ENCODE measurements around the gene LINS1. TPM values are rescaled to one million over a fixed set of nuclear protein-coding genes. Genes with fewer than 3 reads are reported as not detected.

Gene LINS1
- total and polyA plus RNA-seq, 2 of the 8 experiments (the other 6 are each of a cell fraction or from before 2014, with no cell fraction given): 4.2 to 8.1 TPM

DNA sequence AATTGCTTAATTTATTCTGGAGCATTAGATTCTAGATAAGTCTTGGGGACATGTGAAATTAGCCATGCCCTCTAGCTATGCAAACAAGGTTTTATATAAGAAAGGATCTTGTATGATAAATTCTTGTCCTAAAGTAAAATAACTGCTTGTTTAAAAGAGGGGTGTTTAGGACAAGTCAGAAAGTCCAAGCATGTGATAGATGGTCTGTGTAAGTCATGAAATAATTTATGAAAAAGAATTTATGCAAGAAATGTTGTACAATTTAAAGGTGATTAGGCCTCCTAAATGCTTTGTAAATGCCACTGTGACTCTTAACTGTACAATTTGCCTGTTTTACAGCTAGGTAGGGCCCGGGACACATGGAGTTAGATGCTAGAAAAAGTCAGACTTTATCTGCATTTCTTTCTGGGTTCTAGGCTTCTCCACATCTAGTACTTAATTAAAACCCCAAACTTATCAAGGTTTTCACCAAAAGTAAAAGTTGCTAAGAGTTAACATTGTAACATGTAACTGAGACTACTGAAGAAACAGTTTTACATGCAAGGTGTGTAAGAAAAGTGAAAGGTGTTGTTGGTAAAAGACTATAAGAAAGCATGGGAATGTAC is 13.2 kb downstream of the LINS1 start:
- no peaks in the 10 kb centered on the region for H3K79me2 ChIP-seq (ENCODE audit: control insufficient read depth in 1 of 2, insufficient read depth in 2 of 2, low read length in 2 of 2)
- H3K4me1 ChIP-seq (replicated peaks in 1 of 4; ENCODE audit: control insufficient read depth in 3 of 4, insufficient read depth in 4 of 4, low read length in 3 of 4): no peaks in the 10 kb centered on the region
- H3K23me2 ChIP-seq (ENCODE audit: low read depth, low read length): no peaks in the 10 kb centered on the region
- H3K27ac ChIP-seq (ENCODE audit: low read depth, low read length): no peak overlapping the region
- H2BK20ac ChIP-seq (ENCODE audit: low read length): no peak overlapping the region
- H4K8ac ChIP-seq (ENCODE audit: extremely low read depth, insufficient read depth, low read length): no peak overlapping the region
- no peak overlapping the region for H4K91ac ChIP-seq (replicated peaks; ENCODE audit: insufficient read length, low read length)
- no peak for TF ChIP-seq CREB1 (IDR thresholded peaks at IDR 0.05)
- TF ChIP-seq EP300 (IDR thresholded peaks at IDR 0.05; ENCODE audit: borderline replicate concordance in 1 of 2, low read depth in 2 of 2, low read length in 2 of 2): no peak
- no peak for TF ChIP-seq NRF1 (IDR thresholded peaks at IDR 0.05; ENCODE audit: low read depth, low read length)
- no peak for TF ChIP-seq ASH2L (IDR thresholded peaks at IDR 0.05; ENCODE audit: low read length)
- no peak for TF ChIP-seq RNF2 (IDR thresholded peaks at IDR 0.05; ENCODE audit: borderline replicate concordance, low read depth, low read length, missing control alignments, poor library complexity, severe bottlenecking)
- TF ChIP-seq EZH2 (IDR thresholded peaks at IDR 0.05; ENCODE audit: low read depth, low read length, severe bottlenecking): no peak
- no peak overlapping the region for H2AFZ ChIP-seq (ENCODE audit: low read length)
- no peak overlapping the region for H2BK12ac ChIP-seq (ENCODE audit: low read depth, low read length)
- no peak overlapping the region; a peak in 1 of 8 replicates for H3K4me3 ChIP-seq (ENCODE audit: extremely low read depth in 1 of 4, insufficient read depth in 2 of 4, low read depth in 3 of 4, low read length in 4 of 4)
- WGBS, 2 experiments (ENCODE audit: extremely low coverage in 1 of 2, insufficient coverage in 1 of 2, insufficient read length in 1 of 2, insufficient replicate concordance in 2 of 2, low coverage in 1 of 2, low lambda C conversion rate in 2 of 2, missing lambda C conversion rate in 1 of 2): 86% methylated on average over 1 of the region's 1 CpG; no CpG with 5 or more reads in 1 of the 2 experiments
- no peak overlapping the region for H2AK5ac ChIP-seq (ENCODE audit: low read depth, low read length)
- no peak overlapping the region for H2BK15ac ChIP-seq (ENCODE audit: low read length)
- no peak overlapping the region for H3K9ac ChIP-seq (replicated peaks in 1 of 4; ENCODE audit: extremely low read depth in 1 of 4, low read depth in 3 of 4, low read length in 3 of 4)
- no peak overlapping the region for H3K18ac ChIP-seq (ENCODE audit: extremely low read depth, low read length)
- H3K79me1 ChIP-seq (ENCODE audit: low read depth, low read length): no peaks in the 10 kb centered on the region; the same call in 1 of the 2 replicates
- POLR2A ChIA-PET (ENCODE audit: partially characterized antibody): interaction anchor here (1.6 kb wide), 1 partner anchor 13 kb away, joined by 4 read pairs; the partner anchor contains the start of genes ASB7 and LINS1
- H3K4me2 ChIP-seq (ENCODE audit: insufficient read depth in 1 of 2, low read depth in 2 of 2, low read length in 2 of 2): no peak overlapping the region
- H3K23ac ChIP-seq (ENCODE audit: insufficient read length): no peak overlapping the region
- FAIRE-seq (no peak), DNase-seq (ENCODE audit: low read depth in 1 of 2, low spot score in 2 of 2) (no peak)
- peaks cover 50 to 59% of the 10 kb centered on the region in 2 experiments for H3K9me3 ChIP-seq (ENCODE audit: insufficient read depth in 2 of 2, low read depth in 1 of 2, low read length in 1 of 2)
- H3K4ac ChIP-seq (replicated peaks; ENCODE audit: insufficient read length, low read depth, low read length): no peak overlapping the region
- no peaks in the 10 kb centered on the region for H4K20me1 ChIP-seq (replicated peaks in 1 of 2; ENCODE audit: control insufficient read depth in 1 of 2, insufficient read depth in 2 of 2, low read length in 2 of 2)
- no peak overlapping the region for H3K56ac ChIP-seq (replicated peaks; ENCODE audit: insufficient read length, low read depth, low read length)
- CTCF ChIA-PET (ENCODE audit: partially characterized antibody): no interaction called here
- no peaks in the 10 kb centered on the region for H3K27me3 ChIP-seq (replicated peaks in 1 of 4; ENCODE audit: control insufficient read depth in 3 of 4, extremely low read depth in 1 of 4, insufficient read depth in 3 of 4, low read length in 3 of 4)
- H2BK5ac ChIP-seq (ENCODE audit: low read depth, low read length): no peak overlapping the region
- no peak overlapping the region for H4K5ac ChIP-seq (ENCODE audit: insufficient read length, low read depth, low read length)
- H2BK120ac ChIP-seq (replicated peaks; ENCODE audit: low read depth, low read length): no peak overlapping the region
- peaks cover 0 to 6% (median 0%) of the 10 kb centered on the region in 4 experiments; a peak in 3 of 8 replicates for H3K36me3 ChIP-seq (ENCODE audit: control insufficient read depth in 2 of 4, insufficient read depth in 4 of 4, low read length in 3 of 4)
- H3K14ac ChIP-seq (ENCODE audit: insufficient read length): no peak overlapping the region

Measured in H1 (cell line).